Stimulated activated naive CD4-positive, alpha-beta T cell (primary cell): Measurements from ENCODE around the gene SMYD3.
"Not testable (repeated sequence)": the region's sequence is repeated elsewhere in the genome, so short reads cannot be mapped to it uniquely, and the experiment has no call there.

Source experiments
- DNase-seq, 6 experiments: peaks; one replicate each; lab custom pipeline; 2025; lab: John Stamatoyannopoulos, UW

SMYD3 gene

GRCh38 chr1:245956225-245956624, 550.9 kb downstream of the SMYD3 start:
- DNase-seq, result peak in 4 of 6 experiments; percentile 22 to 52 (median 39)

GRCh38 chr1:245953876-245954660, 553.0 kb downstream of the SMYD3 start:
- peak in 3 of 6 experiments; percentile 17 to 48 (median 44) for DNase-seq

- no peak for DNase-seq
These were observed 554.6 kb downstream of the SMYD3 start for GRCh38 chr1:245952383-245953026.

GRCh38 chr1:245948786-245949185, 558.3 kb downstream of the SMYD3 start:
- no peak for DNase-seq

- DNase-seq, result no peak
These were observed 560.2 kb downstream of the SMYD3 start for GRCh38 chr1:245946905-245947304.

DNA sequence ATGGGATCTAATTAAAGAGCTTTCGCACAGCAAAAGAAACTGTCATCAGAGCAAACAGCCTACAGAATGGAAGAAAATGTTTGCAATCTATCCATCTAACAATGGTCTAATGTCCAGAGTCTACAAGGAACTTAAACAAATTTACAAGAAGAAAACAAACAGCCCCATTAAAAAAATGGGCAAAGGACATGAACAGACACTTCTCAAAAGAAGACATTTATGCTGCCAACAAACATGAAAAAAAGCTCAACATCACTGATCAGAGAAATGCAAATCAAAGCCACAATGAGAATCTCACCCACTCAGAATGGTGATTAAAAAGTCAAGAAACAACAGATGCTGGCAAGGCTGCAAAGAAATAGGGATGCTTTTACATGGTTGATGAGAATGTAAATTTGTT, 561.9 kb downstream of the SMYD3 start:
- not testable (repeated sequence) for DNase-seq

DNA sequence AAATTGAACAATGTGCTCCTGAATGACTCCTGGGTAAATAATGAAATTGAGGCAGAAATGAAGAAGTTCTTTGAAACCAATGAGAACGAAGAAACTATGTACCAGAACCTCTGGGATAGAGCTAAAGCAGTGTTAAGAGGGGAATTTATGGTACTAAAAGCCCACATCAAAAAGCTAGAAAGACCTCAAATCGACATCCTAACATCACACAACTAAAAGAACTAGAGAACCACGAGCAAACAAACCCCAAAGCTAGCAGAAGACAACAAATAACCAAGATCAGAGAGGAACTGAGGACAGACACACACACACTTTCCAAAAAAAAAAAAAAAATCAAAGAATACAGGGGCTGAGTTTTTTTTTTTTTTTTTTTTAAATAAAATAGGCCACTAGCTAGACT, 564.2 kb downstream of the SMYD3 start:
- peak in 3 of 6 experiments; percentile 28 to 55 (median 48) for DNase-seq

DNA sequence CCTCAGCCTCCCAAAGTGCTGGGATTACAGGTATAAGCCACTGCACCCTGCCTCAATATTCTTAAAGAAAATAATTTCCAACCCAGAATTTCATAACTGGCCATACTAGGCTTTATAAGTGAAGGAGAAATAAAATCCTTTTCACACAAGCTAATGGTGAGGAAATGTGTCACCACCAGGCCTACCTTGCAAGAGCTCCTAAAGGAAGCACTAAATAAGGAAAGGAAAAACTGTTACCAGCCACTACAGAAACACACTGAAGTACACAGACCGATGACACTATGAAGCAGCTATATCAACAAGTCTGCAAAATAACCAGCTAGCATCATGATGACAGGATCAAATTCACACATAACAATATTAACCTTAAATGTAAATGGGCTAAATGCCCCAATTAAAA, 565.3 kb downstream of the SMYD3 start:
- not testable (repeated sequence) for DNase-seq

DNA sequence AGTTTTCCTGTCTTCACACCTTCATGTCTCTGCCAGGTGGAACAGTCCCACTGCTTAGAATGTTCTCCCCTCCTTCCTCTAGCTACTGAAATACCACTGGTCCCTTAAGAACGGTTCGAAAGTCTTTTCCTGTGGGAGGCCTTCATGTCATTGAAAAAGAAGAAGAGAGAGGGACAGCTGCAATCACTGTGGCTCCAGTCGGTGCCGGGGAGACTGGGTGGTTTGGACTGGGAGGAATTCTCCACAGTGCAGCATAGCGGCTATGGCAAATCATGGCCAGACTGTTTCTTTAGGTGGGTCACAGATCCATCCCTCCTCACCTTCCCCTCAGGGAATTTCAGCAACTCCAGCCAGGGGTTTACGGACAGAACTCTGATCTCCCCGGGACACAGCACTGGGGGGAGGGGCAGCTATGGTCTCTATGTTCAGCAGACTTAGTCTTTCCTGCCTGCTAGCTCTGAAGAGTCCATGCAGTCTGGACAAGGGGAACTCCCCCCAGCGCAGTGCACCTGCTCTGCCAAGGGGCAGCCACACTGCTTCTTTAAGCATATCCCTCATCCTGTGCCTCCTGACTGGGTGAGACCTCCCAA, 567.2 kb downstream of the SMYD3 start:
- DNase-seq, result no peak

- DNase-seq, result no peak
These were observed 569.0 kb downstream of the SMYD3 start for GRCh38 chr1:245938046-245938435.

DNA sequence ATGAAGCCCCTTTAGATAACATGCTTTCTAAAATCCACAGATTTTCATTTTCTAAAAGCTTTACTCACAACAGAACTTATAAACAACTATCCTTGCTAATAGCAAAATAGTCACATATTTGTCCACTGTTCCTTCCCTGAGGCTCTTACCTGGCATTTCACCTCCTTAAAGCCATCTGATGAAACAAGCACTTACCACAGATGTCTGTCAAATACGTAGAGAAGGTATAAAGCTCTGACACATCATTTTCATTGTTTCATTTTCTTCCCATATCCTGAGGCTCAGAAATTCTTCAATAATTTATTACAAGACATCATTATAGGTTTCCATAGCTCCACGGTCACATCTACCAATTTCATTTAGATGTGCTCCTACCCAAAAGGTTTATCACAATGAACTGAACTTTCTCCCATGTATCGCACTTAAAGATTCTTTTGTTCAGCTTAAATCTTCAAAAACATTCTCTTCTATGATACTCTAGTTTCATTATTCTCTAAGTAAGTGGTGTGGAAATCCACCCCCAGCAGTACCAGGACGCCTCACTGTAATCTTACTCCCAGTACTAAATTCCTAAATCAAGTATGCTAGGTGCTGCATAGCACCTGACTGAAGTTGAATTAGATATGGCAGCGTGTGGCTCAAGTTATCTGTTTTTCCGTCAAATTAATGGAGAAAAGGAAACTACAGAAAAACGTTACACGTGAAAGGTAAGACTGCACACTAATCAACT, 569.6 kb downstream of the SMYD3 start:
- DNase-seq, result no peak

DNA sequence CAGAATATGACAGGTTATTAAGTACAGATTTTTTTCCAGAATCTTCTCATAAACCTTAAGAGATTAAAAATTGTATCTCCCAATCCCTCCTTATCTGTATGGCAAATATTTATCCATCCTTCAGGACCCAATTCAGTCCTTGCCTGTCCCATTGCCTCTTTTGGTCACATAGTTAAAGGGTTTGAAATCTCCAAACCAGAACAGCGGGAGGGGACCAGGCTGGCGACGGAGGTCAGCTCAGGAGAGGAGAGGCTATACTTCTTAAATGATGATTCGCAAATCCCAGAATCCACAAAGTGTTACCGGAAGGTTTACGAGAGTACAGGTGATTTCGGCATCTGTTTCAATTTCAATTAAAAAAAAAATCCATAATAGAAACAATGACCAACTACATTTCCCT, 572.7 kb downstream of the SMYD3 start:
- no peak for DNase-seq

DNA sequence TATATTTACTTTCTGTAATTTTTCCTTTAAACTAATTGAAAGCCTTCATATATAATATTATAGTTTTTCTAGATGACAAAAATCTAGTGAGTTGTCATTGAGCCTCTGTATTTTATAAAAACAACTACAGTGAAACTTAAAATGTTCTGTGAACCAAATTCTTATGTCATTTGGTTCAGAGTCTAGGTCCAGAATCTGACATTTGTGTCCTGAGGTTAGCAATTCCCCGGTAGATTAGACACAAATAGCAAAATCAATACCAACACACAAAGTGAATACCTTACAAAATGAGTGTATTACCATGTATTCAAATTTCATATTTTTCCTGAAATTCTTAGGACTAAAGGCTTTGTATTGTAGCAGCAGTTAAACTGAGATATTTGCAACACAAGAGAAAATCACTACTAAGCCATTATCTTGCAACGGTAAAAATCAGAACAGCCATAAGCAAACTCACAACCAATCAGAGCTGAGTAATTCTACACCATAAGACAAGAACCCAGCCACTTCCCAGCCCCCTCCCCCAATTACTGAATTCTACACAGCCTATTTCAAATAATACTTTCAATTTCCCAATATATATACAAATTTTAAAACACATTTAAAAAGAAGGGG, 573.5 kb downstream of the SMYD3 start:
- DNase-seq, result no peak

GRCh38 chr1:245932302-245932972, 574.6 kb downstream of the SMYD3 start:
- DNase-seq, result no peak

GRCh38 chr1:245931450-245931849, 575.6 kb downstream of the SMYD3 start:
- no peak for DNase-seq

DNA sequence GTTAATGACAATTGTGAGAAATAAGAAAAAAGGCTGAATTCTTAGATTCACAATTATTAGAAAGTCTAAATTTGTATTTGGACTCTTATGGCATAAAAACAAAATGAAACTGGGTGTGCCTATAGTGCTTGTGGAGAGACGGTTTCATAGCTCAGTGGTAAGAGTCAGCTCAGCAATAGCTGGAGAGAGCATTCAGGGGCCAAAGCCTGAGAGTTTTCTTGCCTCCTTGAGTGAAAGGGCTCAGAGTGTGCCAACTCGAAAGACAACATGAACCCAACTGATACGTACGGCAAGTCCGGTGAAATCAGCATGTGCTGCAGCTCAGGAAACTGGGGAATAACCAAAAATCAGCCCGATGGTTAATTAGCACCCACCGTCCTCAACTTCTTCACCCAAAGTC, 577.9 kb downstream of the SMYD3 start:
- DNase-seq, result no peak

- DNase-seq, result no peak
These were observed 580.2 kb downstream of the SMYD3 start for GRCh38 chr1:245926888-245927287.

DNA sequence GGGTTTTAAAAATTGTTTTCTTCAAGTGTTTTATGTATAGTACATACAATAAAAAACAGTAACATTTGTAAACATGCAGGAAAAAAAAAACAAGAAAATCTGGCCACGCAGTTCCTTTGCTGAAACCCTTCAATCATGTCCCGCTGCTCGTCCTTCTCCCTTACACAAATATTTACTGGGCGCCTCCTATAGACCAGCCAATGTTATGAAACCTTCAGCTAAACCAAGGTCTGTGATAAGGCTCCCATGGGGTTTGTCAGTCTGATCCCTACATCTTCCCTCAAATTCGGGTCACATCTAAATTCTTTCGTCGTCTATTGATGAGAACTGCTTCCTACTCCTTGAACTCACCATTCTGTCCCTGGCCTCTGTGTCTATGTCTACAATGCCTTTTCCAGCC, 583.9 kb downstream of the SMYD3 start:
- no peak for DNase-seq

DNA sequence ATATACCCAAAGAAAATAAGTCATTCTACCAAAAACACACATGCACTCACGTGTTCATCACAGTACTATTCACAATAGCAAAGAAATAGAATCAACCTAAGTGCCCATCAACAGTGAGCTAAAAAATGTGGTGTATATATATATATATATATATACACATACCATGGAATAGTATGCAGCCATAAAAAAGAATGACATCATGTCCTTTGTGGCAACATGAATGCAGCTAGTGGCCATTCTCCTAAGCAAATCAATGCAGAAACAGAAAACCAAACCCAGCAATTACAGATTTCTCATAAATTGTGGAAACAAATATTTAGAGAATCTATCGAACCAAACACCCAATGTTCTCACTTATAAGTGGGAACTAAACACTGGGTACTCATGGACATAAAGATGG, 585.7 kb downstream of the SMYD3 start:
- no peak for DNase-seq

DNA sequence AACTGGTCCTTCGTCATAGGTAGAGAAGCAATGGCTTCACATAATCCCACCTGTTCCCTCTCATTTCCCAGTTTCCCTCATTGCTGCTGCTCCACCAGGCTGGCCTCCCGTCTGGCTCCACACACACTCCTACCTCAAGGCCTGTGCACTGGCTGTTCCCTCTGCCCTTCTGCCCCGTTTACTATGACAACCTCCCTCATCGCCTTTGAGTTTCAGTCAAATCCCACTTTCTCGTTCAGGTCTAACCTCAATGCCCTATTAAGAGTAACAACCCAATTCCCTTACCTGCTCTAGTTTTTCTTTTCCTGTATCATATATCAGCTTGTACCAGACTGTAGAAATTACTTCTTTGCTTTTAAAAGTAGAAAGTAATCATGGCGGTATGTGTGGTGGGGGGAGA, 589.7 kb downstream of the SMYD3 start:
- DNase-seq, result no peak

- DNase-seq, result no peak
These were observed 591.2 kb downstream of the SMYD3 start for GRCh38 chr1:245915841-245916240.

DNA sequence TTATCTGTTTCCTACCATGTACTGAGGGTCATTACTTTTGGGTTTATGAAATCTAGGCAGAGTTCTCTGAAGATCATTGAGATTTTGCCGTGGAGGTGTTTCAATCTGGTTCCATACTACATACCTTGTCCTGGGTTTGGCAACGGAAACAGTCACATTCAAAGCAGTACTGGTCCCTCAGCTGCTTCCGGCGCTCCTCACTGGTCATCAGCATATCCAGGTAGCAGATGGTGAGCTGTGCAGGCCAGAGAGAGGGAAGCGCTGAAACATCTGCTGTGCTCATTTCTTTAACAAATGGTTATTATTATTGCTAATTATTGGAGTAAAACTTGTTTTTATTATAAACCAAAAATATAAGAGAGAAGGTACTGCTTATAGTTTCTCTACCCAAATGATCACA, 591.7 kb downstream of the SMYD3 start:
- DNase-seq, result no peak
